ENCODE measurements around the gene PTTG2.

PTTG2 gene

DNA sequence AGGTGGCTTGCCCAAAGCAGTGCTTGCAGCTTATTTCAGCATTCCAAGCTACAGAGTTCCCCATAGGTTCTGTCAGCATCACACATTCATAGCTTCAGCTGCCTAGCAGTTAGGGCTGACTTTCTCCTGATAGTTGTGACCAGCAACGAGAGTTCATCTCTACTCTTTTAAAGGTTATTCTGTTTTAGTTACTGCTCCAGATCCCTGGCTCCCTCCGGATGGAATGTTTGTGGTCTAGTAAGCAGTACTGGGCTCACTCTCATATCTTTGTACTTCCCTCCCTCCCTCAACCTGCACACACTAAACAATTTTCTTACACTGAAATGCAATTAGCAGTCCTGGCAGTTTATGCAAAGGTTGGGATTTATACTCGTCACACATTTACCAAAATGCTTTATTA is 43.9 kb downstream of the PTTG2 start:
- in situ Hi-C loops (cut with MboI; ENCODE audit: low pct_unique_long_range_greater_than_20kb, low sequenced_read_pairs, unreplicated experiment): no loop called here
- DNase-seq (ENCODE audit: low spot score): no peak
- TF ChIP-seq, protein P1, sequence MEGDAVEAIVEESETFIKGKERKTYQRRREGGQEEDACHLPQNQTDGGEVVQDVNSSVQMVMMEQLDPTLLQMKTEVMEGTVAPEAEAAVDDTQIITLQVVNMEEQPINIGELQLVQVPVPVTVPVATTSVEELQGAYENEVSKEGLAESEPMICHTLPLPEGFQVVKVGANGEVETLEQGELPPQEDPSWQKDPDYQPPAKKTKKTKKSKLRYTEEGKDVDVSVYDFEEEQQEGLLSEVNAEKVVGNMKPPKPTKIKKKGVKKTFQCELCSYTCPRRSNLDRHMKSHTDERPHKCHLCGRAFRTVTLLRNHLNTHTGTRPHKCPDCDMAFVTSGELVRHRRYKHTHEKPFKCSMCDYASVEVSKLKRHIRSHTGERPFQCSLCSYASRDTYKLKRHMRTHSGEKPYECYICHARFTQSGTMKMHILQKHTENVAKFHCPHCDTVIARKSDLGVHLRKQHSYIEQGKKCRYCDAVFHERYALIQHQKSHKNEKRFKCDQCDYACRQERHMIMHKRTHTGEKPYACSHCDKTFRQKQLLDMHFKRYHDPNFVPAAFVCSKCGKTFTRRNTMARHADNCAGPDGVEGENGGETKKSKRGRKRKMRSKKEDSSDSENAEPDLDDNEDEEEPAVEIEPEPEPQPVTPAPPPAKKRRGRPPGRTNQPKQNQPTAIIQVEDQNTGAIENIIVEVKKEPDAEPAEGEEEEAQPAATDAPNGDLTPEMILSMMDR (IDR thresholded peaks at IDR 0.05; ENCODE audit: extremely low read depth, insufficient read depth, missing control alignments): no peak

DNA sequence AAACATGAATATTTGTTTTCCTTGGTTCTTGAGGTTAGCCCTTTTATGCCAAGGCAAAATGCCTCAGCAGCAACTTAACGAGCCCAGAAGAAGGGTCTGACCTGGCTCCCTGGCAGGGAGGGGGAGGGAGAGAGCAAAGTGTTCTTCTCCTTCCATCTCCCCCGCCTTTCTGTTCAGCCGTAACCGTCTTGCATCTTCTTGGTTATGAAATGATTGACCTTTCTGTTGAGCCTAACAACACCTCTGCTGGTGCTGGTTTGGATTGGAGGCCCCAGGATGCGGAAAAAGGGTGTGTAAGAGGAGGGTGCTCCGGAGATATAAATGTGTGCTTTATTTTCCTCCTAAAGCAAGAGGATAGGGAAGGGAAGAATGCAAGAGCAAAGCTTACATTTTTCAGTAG is 44.7 kb downstream of the PTTG2 start:
- in situ Hi-C loops (cut with MboI; ENCODE audit: low pct_unique_long_range_greater_than_20kb, low sequenced_read_pairs, unreplicated experiment): no loop called here
- TF ChIP-seq, protein P1 (IDR thresholded peaks at IDR 0.05; ENCODE audit: extremely low read depth, insufficient read depth, missing control alignments): no peak
- no peak for DNase-seq (ENCODE audit: low spot score)

DNA sequence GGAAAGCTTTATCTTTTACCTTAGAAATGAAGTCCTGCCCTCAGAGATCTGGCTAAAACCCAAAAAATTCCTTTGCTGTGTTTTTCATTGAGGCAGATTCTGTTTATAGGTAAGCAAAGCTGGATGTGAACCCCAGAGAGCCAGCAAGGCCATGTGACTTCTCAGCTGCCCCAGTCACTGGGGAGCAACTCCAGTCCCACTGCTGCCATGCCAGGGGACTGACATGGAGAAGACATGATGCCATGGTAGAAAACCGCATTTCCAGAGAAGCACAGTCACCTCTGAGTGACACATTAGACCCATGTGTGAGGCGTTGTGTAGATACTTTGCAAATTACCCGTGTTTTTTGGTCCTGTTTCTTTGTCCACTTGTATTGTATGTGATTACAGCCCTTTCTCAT is 45.4 kb downstream of the PTTG2 start:
- DNase-seq (ENCODE audit: low spot score): no peak
- TF ChIP-seq, protein P1 (IDR thresholded peaks at IDR 0.05; ENCODE audit: extremely low read depth, insufficient read depth, missing control alignments): no peak
- in situ Hi-C loops (cut with MboI; ENCODE audit: low pct_unique_long_range_greater_than_20kb, low sequenced_read_pairs, unreplicated experiment): no loop called here

DNA sequence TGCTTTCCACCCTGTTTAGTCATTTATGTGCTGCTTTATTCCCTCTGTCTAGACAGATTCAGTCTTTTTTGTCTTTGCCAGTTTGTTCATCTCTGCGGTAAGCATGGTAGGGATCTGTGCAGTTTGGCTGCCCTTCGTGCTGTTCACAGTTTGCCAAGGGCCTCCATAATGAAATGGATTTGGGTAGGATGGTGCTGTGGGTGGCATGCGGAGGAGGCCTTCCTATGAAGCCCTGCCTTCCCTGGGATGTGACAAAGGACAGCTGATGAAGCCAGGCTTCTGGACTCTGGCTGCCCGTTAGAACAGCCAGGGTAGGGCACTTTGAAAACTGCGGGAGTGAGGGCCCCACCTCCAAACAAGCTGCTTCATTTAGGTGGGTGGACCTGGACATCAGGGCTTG is 47.4 kb downstream of the PTTG2 start:
- no peak for DNase-seq (ENCODE audit: low spot score)
- in situ Hi-C loops (cut with MboI; ENCODE audit: low pct_unique_long_range_greater_than_20kb, low sequenced_read_pairs, unreplicated experiment): no loop called here
- TF ChIP-seq, protein P1 (IDR thresholded peaks at IDR 0.05; ENCODE audit: extremely low read depth, insufficient read depth, missing control alignments): no peak

DNA sequence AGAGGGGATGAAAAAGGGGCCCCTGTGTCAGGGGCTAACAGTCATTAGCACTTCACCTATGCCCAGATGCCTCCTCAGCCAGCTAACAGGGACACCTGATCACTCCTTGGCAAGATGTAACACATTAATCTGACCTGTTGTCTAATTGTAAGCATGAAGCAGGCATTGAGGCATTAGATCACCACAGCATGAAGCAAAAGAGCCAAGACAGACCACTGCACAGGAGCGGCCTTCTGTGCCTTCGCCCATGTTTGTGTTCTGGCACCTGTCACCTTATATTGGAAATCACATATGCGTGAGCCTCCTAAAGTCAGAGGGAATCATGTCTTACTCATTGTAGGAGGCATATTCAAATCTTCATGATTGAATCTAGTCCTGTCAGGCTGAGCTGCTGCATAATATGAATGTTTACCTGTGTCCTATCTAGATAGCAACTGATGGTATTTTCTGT is 48.4 kb downstream of the PTTG2 start:
- in situ Hi-C loops (cut with MboI; ENCODE audit: low pct_unique_long_range_greater_than_20kb, low sequenced_read_pairs, unreplicated experiment): no loop called here
- DNase-seq (ENCODE audit: low spot score): no peak
- TF ChIP-seq, protein P1 (IDR thresholded peaks at IDR 0.05; ENCODE audit: extremely low read depth, insufficient read depth, missing control alignments): no peak

DNA sequence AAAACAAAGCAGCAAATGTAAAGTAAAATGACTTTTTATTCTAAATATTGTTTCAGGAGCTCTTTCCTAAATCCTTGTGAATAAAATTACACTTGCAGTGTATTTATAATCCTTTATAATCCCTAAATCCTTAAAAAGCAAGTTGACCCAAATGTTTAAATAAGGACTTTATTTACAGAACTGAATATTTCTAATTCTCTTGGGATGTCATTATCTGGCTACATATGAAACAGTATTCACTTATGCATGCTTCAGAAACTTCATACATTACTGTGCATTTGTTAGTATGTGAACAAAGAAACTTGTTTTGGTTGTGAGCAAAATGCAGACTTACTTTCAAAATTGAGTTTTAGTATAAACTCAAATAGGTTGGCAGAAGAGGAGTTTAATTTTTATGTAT is 49.2 kb downstream of the PTTG2 start:
- TF ChIP-seq, protein P1 (IDR thresholded peaks at IDR 0.05; ENCODE audit: extremely low read depth, insufficient read depth, missing control alignments): no peak
- DNase-seq (ENCODE audit: low spot score): no peak
- in situ Hi-C loops (cut with MboI; ENCODE audit: low pct_unique_long_range_greater_than_20kb, low sequenced_read_pairs, unreplicated experiment): no loop called here

DNA sequence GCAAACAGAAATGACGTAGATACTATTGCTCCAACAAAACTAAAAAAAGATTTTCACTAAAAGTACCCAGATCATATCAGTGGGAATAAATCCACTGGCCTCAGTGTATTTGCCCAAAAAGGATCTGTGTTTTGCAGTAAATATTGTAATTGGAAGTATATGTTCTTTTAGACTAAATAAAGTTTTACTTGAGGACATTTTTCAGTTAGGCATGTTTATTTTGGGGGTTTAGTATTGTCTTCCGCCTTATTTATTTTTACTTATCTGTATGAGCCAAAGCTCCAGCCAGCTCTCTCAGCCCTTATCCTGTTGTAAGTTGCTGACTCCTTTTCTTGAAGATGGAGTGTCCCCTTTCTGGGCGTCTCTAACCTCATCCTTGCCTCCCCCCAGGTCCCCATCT is 49.8 kb downstream of the PTTG2 start:
- no peak for DNase-seq (ENCODE audit: low spot score)
- in situ Hi-C loops (cut with MboI; ENCODE audit: low pct_unique_long_range_greater_than_20kb, low sequenced_read_pairs, unreplicated experiment): no loop called here
- TF ChIP-seq, protein P1 (IDR thresholded peaks at IDR 0.05; ENCODE audit: extremely low read depth, insufficient read depth, missing control alignments): no peak

Measured in GM13977 (cell line).